ENCODE results near the gene PTPRG.

GRCh38 chr3:61841111-61841845, 279.9 kb downstream of the PTPRG start:
- TF ChIP-seq GATA1 (IDR thresholded peaks at IDR 0.05; ENCODE audit: low read depth, low read length) (no peak), POLR2A (IDR thresholded peaks at IDR 0.05; ENCODE audit: low read length) (no peak)
